Esophagus (tissue), 2 donors: ENCODE data around the gene OR7A10. TPM values are rescaled to one million over a fixed set of nuclear protein-coding genes. Genes with fewer than 3 reads are reported as not detected.
"Not testable (repeated sequence)": the region's sequence is repeated elsewhere in the genome, so short reads cannot be mapped to it uniquely, and the experiment has no call there.

Experiments used
- H3K27ac ChIP-seq, 2 donors: one replicate each; pipeline ENCODE4 v1.5.1; 2013; ENCODE audit warnings: low read depth in 2 of 2, mild to moderate bottlenecking in 2 of 2, inconsistent platforms in 1 of 2, low read length in 1 of 2, moderate library complexity in 1 of 2
- H3K27me3 ChIP-seq, 2 donors: one replicate each; pipeline ENCODE4 v1.6.1; 2013; ENCODE audit warnings: low read length in 2 of 2, control low read depth in 1 of 2, mild to moderate bottlenecking in 1 of 2; ENCODE audit not compliant: insufficient read depth in 2 of 2, control insufficient read depth in 1 of 2
- H3K36me3 ChIP-seq, 2 donors: one replicate each; pipeline ENCODE4 v1.6.1; 2013; ENCODE audit warnings: low read length in 1 of 2; ENCODE audit not compliant: control insufficient read depth in 2 of 2, insufficient read depth in 2 of 2
- H3K4me1 ChIP-seq, 2 donors: one replicate each; pipeline ENCODE4 v1.6.1; 2013; ENCODE audit warnings: low read length in 1 of 2; ENCODE audit not compliant: control insufficient read depth in 2 of 2, insufficient read depth in 2 of 2
- H3K4me3 ChIP-seq, 2 donors: one replicate each; pipeline ENCODE4 v1.5.1; 2013; ENCODE audit warnings: low read length in 2 of 2, mild to moderate bottlenecking in 2 of 2, low read depth in 1 of 2, moderate library complexity in 1 of 2
- H3K9me3 ChIP-seq, 2 donors: one replicate each; pipeline ENCODE4 v1.6.1; 2013; ENCODE audit warnings: mild to moderate bottlenecking in 2 of 2, low read depth in 1 of 2, low read length in 1 of 2, moderate library complexity in 1 of 2; ENCODE audit not compliant: control insufficient read depth in 2 of 2, insufficient read depth in 1 of 2
- WGBS, 2 donors: extraction: QIAGEN DNeasy Blood & Tissue Kit; methylation state at CpG; one replicate each; pipeline ENCODE4 v1.1.7; 2013; 5-methylcytosine and 5-hydroxymethylcytosine counted together
- polyA plus RNA-seq, 2 donors: library from polyadenylated mRNA; stranded (reverse); fragments of 200-250 nt; gene quantifications; one replicate each; pipeline ENCODE4 v1.2.3, GENCODE V29; 2013
- donor health status: healthy with polysubstance abuse.
- donor health status: Bipolar disorder and iron deficiency.

Gene OR7A10
- polyA plus RNA-seq, 2 donors, result not detected

GRCh38 chr19:14804765-14805164 lies 44.0 kb downstream of the OR7A10 start:
- Histone ChIP-seq H3K27me3 (no peaks in the 10 kb centered on the region), H3K36me3 (no peaks in the 10 kb centered on the region), H3K27ac (no peak overlapping the region), H3K9me3 (no peaks in the 10 kb centered on the region), H3K4me3 (no peak overlapping the region), H3K4me1 (no peaks in the 10 kb centered on the region)
- 76 to 84% methylated on average over 3 of the region's 3 CpGs for WGBS, 2 donors

- 70 to 83% methylated on average over 5 of the region's 5 CpGs for WGBS, 2 donors
Observed at GRCh38 chr19:14798760-14799159, 50.0 kb downstream of the OR7A10 start.

GRCh38 chr19:14796021-14796420 lies 52.7 kb downstream of the OR7A10 start:
- no peaks in the 10 kb centered on the region for H3K9me3 ChIP-seq
- no peaks in the 10 kb centered on the region for H3K36me3 ChIP-seq
- H3K4me3 ChIP-seq, result no peak overlapping the region
- 91 to 94% methylated on average over 11 of the region's 11 CpGs for WGBS, 2 donors
- no peaks in the 10 kb centered on the region for H3K4me1 ChIP-seq
- no peak overlapping the region for H3K27ac ChIP-seq
- H3K27me3 ChIP-seq, result no peaks in the 10 kb centered on the region

More at GRCh38 chr19:14798760-14799159, 50.0 kb downstream of the OR7A10 start:
- no peak overlapping the region for H3K4me3 ChIP-seq
- no peaks in the 10 kb centered on the region for H3K4me1 ChIP-seq
- no peak overlapping the region for H3K27ac ChIP-seq
- no peaks in the 10 kb centered on the region for H3K36me3 ChIP-seq
- no peaks in the 10 kb centered on the region for H3K27me3 ChIP-seq
- no peaks in the 10 kb centered on the region for H3K9me3 ChIP-seq

- WGBS, 2 donors, result 77% methylated on average over 5 of the region's 5 CpGs
- H3K27me3 ChIP-seq, result no peaks in the 10 kb centered on the region
- no peak overlapping the region for H3K27ac ChIP-seq
- no peaks in the 10 kb centered on the region for H3K4me1 ChIP-seq
- no peaks in the 10 kb centered on the region for H3K9me3 ChIP-seq
- no peak overlapping the region for H3K4me3 ChIP-seq
- no peaks in the 10 kb centered on the region for H3K36me3 ChIP-seq
Observed at GRCh38 chr19:14795078-14795721, 53.5 kb downstream of the OR7A10 start.

DNA sequence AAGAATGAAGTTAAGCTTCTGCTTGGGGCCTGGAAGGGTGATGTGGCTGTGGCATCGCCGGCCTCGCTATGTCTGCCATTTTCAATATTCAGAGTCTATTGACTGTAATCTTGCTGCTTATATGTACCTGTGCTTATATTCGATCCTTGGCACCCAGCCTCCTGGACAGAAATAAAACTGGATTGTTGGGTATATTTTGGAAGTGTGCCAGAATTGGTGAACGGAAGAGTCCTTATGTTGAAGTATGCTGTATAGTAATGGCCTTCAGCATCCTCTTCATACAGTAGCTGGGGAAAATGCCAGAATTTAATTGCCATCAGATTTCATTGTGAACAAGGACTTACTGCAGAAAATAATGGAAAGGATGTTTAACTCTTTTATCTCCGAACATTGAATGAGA lies 56.5 kb downstream of the OR7A10 start:
- not testable (repeated sequence) for H3K9me3 ChIP-seq, H3K27ac ChIP-seq, H3K27me3 ChIP-seq, H3K4me3 ChIP-seq, H3K4me1 ChIP-seq, H3K36me3 ChIP-seq
- WGBS, 2 donors, result 74 to 77% methylated on average over 6 of the region's 6 CpGs

Other genes with a start within 250 kb of the OR7A10 start
- gene ADGRE3, start 174.1 kb downstream of the OR7A10 start, polyA plus RNA-seq, result under 1 TPM in 1 of 2 donors, not detected in 1; 0.07 TPM
- gene ZNF333, start 158.9 kb downstream of the OR7A10 start, polyA plus RNA-seq, result 1 to 10 TPM; 4.0 to 6.9 TPM
- under 1 TPM; 0.22 to 0.73 TPM for gene ADGRE2, start 70.4 kb downstream of the OR7A10 start, polyA plus RNA-seq
- gene OR7A5, start 13.7 kb downstream of the OR7A10 start, polyA plus RNA-seq, result not detected
- gene OR7C1, start 13.7 kb downstream of the OR7A10 start, polyA plus RNA-seq, result under 1 TPM; 0.01 to 0.02 TPM
- gene OR7A17, start 37.2 kb upstream of the OR7A10 start, polyA plus RNA-seq, result not detected
- not detected for gene OR7C2, start 92.6 kb upstream of the OR7A10 start, polyA plus RNA-seq
- gene SLC1A6, start 130.9 kb upstream of the OR7A10 start, polyA plus RNA-seq, result under 1 TPM in 1 of 2 donors, not detected in 1; 0.05 TPM
- under 1 TPM; 0.11 to 0.22 TPM for gene CASP14, start 200.6 kb upstream of the OR7A10 start, polyA plus RNA-seq
- not detected for gene OR1I1, start 233.3 kb upstream of the OR7A10 start, polyA plus RNA-seq